Left renal cortex interstitium (tissue), 4 donors: ENCODE results near the gene TMEM238L. TPM values are rescaled to one million over a fixed set of nuclear protein-coding genes. Genes with fewer than 3 reads are reported as not detected.

Source experiments
- DNase-seq, 4 donors: peaks; one replicate each; pipeline ENCODE4 v3.0.0-alpha.2; 2013; ENCODE audit warnings: low read depth in 4 of 4, low spot score in 2 of 4, missing footprints in 1 of 4
- polyA plus RNA-seq, 4 donors: library from polyadenylated mRNA; unstranded; fragments of 120-200 nt; gene quantifications; one replicate each; pipeline ENCODE4 v1.2.1, GENCODE V29; 2013; ENCODE audit not compliant: insufficient read length in 4 of 4

TMEM238L gene
- polyA plus RNA-seq, 4 donors: 1.2 to 6.6 (median 4.2) TPM

DNA sequence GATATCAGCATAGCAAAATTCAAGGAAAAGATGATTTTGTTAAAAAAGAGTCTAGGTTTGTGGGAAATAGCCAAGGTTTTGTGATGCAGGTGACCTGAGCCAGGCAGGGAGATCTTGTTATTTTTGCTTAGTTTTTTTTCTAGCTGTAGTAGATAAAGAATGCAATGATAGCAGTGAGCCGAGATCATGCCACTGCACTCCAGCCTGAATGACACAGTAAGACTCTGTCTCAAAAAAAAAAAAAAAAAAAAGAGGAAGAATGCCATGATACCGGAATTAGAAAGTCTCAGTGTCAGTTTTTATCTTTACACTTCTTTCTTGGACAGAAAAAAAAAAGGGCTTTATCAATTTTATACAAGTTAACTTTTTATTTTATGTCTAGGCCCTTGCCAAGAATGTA is 27.5 kb downstream of the TMEM238L start:
- DNase-seq: no peak

DNA sequence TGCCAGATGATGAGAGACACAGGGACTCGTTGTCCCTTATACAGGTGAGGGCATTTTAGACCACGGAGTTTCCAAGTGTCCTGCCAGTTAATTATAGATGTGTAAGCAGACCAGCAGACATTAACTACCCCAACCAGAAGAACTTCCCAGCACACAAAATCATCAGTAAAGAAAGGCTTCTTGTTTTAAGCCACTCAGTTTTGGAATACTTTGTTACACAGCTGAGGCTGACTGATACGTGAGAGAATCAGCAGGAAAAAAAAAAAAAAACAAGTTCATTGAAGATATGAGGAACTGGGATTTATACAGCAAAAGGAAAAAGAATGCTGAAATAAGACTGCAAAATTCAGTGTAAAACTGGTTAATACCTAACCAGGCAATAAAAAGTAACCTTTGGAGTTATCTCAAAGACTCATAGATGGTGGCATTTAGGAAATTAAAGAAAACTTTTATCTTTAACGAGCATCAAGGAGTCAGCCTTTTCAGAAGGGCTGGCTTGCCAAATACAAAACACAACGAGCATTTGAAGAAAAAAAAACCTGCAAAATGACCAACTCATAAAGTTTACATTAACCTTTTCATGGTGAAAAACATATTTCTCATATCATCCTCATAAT is 28.1 kb downstream of the TMEM238L start:
- no peak for DNase-seq

DNA sequence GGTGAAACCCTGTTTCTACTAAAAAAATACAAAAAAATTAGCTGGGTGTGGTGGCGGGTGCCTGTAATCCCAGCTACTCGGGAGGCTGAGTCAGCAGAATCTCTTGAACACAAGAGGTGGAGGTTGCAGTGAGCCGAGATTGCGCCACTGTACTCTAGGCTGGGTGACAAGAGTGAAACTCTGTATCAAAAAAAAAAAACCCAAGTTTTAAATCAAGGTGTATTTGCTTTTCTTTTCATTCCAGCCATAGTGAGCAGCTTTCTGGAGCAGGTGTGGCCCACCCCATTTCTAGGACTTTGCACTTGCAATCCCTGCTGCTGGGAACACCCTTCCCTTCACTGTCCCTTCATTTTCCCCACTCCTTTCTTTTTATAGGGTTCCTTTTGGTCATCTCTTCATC is 28.8 kb downstream of the TMEM238L start:
- DNase-seq: no peak

DNA sequence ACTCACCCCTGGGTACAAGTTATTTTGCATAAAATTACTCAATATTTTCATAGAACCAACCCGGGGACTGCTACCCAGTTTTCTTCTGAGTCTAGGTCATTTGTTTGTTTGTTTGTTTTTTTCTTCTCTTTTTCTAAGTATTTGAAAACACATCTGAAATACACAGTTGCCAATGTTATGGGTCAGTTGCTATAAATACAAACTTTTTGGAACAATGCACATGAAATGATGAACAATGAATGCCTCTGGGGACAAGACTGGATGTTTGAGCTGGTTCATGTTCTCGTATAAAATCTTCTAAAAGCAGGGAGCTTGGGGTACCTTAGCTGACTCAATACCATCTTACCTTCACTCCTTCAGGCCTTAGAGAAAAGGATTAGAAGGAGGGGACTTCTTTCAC is 30.5 kb downstream of the TMEM238L start:
- DNase-seq: no peak

DNA sequence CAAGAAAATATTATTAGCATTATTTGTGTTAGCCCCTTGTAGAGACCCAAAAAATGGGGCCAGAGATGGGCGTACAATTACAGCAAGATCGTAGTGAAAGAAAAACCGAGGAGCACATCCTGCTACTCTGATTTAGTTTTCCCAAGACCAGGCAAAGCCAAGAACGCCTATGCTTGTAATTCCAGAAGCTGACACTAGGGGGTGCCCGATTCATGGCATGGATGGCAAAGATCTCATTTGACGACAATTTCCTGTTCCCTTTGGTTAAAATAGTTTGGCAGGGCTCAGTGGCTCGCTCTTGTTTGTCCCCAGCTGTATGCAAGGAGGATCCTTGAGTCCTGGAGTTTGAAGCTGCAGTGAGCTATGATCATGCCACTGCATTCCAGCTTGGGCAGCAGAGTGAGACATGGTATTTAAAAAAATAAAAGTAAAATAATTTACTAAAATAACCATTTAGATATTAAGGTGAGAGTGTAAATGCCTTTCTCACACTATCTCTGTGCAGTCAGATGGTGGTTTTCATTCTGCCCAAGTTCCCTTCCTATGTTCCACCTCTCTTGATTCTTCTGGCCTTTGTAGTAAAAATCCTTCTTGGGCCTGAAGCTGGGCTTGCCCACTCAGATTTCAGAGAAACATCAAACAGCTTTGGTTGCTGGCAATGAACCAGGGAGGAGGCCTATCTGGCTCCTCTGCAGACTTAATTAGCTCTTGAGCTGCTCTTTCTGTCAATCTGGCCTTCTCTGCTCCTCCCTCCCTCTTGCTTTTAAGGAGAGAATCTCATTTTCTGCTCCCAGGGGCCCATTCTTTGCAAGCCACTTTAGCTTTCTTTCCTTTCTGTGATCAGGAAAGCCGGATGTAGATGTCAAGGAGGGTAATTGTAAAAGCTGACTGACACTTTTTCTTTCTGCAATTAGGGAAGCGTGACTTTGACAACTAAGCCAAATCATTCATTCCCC is 31.2 kb downstream of the TMEM238L start:
- peak in 2 of 4 donors; percentile 34 to 43 for DNase-seq

DNA sequence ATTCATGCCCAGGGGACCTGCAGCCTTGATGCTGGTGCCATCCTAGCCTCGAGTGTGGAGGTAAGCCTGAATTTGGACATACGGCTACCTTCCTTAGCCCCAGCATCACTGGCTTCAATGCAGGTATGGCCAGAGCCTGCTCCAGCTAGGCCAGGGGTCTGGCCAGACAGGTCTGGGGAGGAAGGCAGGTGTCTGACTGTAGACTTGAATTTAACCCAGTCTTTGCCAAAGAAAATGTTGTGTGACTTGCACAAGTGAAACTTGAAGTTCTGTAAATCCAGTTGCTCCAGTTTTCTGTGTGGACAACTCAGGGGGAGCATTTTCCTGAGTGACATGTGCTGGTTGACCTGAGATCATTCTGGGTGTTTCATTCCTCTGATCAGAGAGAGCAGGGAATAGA is 32.8 kb downstream of the TMEM238L start:
- DNase-seq: no peak

DNA sequence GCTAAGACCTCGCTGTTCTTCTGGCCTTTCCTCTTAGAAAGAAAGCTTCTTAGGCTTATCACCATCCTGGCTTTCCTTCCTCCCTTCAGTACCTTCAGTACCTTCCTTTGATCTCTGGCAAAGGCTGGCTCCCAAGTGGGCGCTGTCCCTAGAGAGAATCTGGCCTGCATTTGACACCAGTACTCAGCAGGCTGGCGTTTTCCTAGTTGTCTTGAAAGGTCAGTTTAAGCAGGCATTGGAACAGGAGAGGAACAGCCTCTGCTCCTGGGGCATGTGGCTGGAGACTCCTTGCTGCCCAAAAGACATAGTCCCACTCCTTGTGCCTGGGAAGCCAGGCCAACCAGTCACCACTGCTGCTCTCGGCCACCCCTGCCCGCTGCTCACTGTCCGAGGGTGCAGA is 34.1 kb downstream of the TMEM238L start:
- no peak for DNase-seq

DNA sequence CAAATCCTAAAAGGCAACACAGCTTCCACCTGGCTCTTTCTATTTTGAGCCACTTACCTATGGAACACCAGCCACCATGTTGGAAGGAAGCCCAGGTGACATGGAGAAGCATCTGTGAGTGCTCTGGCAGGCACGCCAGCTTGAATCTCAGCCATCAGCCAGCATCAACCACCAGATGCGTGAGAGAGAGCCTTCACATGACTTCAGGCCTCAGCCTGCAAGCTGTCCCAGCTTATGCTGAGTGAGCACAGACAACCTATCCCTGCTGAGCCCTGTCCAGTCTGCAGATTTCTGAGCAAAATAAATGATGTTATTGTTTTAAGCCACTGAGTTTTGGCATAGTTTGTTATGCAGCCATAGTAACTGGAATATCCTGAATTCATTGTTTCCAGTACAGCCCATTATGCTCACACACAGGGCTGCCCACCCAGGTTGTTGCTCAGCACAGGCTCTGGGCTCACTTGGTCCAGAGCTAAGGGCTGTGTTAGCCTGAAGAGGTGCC is 35.1 kb downstream of the TMEM238L start:
- no peak for DNase-seq

DNA sequence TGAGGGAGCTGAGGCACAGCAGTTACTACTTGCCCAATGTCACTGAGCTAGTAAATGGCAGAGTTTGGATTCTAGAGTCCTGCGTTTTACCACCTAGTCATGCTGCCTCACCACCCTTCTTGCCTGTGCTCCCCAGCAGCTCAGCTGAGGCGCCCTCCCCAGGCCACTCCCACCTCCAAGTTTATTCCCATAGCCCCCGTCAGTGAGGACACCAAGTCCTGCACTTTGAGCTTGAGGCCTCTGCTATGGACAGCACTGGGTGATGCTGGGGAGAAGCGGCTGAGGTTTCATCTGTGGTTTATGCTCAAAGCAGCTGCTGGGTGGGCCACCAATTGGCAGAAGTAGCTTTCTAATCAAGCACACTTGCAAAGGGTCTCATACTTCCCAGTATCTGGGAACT is 36.7 kb downstream of the TMEM238L start:
- DNase-seq: no peak

DNA sequence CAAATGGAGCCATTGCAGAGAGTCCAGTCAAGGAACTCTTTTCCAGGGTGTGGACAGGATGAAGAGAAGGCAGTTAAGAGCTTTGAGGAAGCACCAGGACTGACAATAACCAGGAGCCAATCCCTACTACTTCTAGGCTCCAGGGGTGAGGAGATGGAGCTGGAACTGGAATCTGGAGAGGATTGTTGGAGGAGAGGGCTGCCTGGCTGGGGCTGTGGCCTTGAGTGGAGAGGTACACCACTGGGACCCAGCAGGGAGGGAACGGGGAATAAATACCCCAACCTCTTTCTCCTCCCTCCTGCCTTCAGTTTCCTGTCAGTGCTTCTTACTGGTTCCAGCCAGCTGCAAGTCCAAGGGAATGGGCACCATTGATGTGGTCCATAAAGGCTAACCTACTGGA is 41.9 kb downstream of the TMEM238L start:
- DNase-seq: no peak

DNA sequence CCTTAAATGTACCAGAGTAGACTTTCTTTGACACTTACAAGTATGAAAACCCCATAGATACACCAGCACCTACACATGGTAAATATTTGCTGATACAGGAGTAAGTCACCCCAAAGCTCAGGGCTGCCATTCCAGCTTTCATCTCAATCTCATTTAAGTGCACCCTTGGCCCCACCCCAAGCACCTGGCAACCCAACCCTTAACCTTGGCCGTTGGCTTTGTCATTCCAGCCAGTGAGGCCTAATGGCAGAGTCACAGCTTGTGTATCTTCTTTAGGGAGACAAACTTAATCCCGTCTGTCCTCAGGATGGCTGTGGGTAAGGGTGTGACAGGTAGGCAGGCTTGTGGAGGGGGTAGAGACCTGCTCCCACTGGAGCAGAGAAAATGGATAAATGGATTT is 42.6 kb downstream of the TMEM238L start:
- DNase-seq: no peak

DNA sequence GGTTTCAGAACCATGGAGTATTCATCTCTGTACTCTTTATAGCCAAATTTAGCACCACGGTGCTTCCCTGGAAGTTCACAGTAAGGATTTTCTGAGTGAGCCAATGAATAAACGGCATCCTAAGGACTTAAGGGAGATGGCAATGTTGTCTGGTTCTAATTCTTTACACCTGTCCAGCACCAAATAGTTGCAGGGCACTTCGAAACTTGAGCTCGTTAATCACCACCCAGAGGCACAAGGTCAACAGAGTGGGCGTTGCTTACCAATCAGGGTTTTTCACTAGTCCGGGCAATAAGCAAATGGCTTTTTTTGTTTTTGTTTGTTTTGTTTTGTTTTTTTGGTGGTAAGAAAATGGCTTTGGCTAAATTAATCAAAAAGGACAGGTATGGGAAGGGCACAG is 45.8 kb downstream of the TMEM238L start:
- DNase-seq: no peak

DNA sequence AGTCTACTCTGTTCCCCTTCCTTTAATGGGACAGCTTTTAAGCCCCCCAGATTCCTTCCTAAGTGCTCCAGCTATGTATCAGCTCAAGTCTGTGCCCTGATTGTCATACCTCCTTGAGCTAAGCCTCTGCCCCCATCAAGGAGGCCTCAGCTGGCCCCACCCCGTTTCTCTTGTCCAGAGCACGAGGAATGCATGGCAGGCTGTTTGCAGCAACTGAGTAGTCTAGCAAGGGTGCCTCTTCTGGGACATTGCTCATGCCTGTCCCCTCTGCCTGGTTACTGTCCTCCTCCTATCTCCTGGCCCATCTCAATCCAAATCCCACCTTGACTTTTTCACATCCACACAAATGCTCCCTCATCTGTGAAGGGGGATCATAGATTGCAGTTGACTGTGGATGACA is 46.3 kb downstream of the TMEM238L start:
- no peak for DNase-seq

DNA sequence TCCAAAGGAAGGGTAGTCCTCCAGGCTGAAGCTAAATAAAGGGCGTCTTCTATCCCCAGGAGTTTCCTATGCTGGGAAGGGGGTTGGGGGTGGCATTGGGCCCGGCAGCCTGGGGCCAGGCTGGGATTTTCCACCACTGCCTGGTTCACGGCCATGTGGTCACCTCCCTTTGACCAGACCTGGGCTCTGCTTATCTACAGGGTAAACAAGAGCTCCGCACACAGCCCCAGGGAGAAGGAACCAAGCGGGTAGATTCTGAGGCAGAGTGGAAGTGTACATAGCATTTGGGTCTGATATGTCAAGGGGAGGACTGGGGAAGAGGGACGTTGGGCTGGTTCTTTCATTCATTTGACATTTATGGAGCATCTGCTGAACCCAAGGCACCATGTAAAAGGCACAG is 46.8 kb downstream of the TMEM238L start:
- no peak for DNase-seq

DNA sequence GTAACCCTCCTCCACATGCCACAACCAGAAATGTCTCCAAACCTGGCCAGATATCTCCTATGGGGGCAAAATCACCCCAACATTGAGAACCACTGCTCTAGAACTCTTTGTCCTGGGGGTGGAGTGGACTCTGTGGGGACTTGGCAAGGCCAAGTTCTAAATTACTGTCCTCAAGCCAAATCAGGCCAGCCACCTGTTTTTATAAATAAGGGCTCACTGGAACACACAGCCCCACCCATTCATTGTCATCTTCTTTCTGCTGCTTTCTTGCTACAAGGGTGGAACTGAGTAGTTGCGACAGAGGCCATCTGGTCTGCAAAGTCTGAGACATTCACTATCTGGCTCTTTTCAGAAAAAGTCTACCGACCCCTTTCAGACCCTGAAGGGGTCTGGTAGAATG is 47.3 kb downstream of the TMEM238L start:
- no peak for DNase-seq

DNA sequence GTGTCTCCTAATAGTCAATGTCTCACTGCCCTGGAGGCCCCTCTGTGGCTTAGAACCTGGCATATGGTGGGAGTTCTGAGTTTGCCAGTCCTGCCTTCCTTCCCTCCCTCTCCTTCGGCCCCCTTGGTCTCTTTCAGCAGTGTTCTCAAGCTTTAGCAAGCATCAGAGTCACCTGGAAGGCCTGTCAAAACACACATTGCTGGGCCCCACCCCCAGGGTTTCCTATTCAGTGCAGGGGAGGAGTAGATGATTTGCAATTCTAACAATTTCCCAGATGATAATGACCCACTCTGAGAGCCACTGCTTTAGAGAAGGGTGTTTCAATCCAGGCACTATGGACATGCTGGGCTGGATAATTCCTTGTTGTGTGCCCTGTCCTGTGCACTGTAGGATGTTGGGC is 47.7 kb downstream of the TMEM238L start:
- DNase-seq: no peak

DNA sequence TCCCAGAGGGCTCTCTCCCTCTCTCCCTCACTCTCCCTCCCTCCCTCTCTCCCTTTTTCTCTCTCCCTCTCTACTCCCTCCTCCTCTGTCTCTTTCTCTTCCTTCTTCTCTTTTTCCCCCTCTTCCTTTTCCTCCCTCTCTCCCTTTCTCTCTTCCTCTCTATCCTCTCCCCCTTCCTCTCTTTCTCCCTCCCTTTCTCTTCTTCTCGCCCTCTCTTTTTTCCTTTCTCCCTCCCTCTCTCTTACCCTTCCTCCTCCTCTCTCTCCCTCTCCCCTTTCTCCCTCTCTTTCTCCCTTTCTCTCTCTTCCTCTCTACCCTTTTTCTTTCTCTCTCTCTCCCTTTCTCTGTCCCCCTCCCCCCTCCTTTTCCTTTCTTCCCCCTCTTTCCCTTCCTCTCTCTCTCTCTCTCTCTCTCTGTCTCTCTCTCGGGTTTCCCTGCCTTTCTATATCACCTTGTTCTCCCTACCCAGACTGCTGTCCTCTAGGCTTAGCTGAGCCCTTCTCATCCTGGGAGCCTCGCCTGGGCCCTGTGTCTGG is 48.2 kb downstream of the TMEM238L start:
- no peak for DNase-seq

DNA sequence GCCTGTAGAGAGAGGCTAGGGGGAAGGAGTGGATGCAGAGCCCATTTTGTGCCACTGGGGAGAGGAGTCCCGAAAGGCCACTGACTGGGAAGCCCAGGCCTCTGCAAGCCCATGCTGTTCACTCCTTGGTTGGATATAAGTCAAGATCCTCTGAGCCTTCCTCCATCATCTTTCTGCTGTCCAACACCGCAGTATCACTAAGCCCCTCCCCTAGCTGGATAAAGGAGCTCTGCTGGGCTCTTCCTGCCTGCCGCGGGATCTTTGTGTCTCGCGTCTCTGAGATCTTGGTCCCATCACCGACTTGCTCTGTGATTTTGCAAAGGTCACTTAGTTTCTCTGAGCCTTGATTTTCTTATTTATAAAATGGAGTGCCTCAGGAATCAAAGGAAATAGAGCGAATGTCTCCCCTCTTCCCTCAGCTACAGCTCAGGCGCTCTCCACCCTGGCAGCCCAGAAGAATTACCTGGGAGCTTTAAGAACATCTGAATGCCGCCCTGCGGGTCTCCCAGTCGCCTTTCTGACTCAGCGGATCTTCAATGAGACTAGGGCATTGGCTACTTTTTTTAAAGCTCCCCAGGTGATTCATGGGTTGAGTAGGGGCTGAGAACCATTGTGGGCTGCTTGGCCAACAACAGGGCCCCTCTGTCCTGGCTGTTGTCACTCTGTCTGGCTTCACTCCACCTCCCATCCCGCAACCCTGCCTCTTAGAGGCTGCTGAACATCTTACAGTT is 48.9 kb downstream of the TMEM238L start:
- no peak for DNase-seq

DNA sequence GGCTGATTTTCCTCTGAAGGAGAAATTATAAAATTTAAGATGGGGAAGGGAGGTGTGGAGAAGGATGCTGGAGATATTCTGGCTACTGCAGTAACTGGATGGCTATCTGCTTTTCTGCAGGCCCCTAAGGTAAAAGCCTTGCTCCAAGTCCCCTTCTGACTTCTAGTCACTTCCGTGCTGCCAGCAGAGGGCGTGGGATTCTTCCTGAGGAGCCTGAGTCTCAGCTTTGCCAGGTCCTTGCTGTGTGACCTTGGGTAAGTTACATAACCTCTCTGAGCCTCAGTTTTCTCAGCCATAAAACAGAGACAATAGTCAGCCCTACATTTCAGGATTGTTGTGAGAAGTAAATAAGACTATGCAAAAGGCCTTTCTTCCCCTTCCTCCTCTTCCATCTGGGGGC is 49.8 kb downstream of the TMEM238L start:
- no peak for DNase-seq

DNA sequence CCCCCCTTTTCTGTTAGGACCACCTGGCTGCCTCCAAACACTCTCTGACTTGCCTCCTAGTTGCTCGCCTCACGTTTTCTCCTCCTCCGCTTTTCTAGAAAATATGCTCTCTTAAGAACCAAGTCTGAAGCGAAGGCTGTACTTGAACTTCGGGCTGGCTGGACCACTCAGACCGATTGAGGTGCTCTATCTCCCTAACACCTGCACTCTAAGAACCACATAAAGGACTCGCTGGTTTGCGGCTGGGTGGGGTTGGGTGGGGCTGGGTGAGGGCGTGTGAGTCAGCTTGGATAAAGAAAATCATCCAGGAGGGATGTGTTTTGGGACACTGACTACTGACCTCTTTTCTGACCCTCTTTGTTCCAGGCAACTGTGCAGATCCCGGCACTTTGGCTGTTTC is 51.2 kb downstream of the TMEM238L start:
- no peak for DNase-seq

DNA sequence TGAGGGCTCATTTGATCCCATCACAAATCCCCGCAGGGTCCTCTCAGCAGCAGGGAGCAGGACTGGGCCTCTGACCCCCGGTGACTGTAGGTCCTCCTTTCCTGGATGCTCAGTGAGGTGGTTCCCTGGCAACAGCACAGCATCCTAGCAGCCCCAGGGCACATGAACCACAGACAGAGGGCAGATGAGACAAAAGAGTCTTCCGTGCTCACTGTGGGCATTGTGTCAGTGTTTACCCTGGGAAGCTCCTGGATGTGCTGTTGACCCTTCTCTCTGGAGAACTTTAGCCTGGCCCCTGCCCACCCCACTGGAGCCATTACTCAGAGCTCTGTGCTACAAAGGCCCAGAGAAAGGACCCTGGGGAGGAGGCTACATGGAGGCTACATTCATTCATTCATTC is 52.3 kb downstream of the TMEM238L start:
- DNase-seq: no peak
